GM12865 (cell line): ENCODE data around the gene RGS6.

Experiments
- DNase-seq: peaks from one replicate; pipeline ENCODE4 v3.0.0; 2010; ENCODE audit warnings: low read depth
- H3K4me3 ChIP-seq: 2 replicates; pipeline ENCODE4 v1.5.1; 2011; ENCODE audit warnings: mild to moderate bottlenecking, low read depth, low read length, control low read depth
- TF ChIP-seq, protein P1 (sequence below): IDR thresholded peaks from 2 replicates; pipeline ENCODE4 v1.5.1; 2011; ENCODE audit warnings: low read length, control low read depth, low read depth, inconsistent platforms; ENCODE audit not compliant: insufficient read depth; ENCODE audit errors: missing control alignments

RGS6 gene

GRCh38 chr14:71905031-71905430 is 27.2 kb upstream of the RGS6 start:
- no peak for DNase-seq
- H3K4me3 ChIP-seq = no peak overlapping the region
- TF ChIP-seq, protein P1, sequence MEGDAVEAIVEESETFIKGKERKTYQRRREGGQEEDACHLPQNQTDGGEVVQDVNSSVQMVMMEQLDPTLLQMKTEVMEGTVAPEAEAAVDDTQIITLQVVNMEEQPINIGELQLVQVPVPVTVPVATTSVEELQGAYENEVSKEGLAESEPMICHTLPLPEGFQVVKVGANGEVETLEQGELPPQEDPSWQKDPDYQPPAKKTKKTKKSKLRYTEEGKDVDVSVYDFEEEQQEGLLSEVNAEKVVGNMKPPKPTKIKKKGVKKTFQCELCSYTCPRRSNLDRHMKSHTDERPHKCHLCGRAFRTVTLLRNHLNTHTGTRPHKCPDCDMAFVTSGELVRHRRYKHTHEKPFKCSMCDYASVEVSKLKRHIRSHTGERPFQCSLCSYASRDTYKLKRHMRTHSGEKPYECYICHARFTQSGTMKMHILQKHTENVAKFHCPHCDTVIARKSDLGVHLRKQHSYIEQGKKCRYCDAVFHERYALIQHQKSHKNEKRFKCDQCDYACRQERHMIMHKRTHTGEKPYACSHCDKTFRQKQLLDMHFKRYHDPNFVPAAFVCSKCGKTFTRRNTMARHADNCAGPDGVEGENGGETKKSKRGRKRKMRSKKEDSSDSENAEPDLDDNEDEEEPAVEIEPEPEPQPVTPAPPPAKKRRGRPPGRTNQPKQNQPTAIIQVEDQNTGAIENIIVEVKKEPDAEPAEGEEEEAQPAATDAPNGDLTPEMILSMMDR = no peak

GRCh38 chr14:71905860-71906259 is 26.4 kb upstream of the RGS6 start:
- no peak overlapping the region for H3K4me3 ChIP-seq
- TF ChIP-seq, protein P1 = no peak
- DNase-seq = no peak

GRCh38 chr14:71907793-71908515 is 24.3 kb upstream of the RGS6 start:
- TF ChIP-seq, protein P1 = no peak
- no peak for DNase-seq
- no peak overlapping the region for H3K4me3 ChIP-seq

GRCh38 chr14:71911669-71912068 is 20.6 kb upstream of the RGS6 start:
- TF ChIP-seq, protein P1 = no peak
- no peak for DNase-seq
- H3K4me3 ChIP-seq = no peak overlapping the region

DNA sequence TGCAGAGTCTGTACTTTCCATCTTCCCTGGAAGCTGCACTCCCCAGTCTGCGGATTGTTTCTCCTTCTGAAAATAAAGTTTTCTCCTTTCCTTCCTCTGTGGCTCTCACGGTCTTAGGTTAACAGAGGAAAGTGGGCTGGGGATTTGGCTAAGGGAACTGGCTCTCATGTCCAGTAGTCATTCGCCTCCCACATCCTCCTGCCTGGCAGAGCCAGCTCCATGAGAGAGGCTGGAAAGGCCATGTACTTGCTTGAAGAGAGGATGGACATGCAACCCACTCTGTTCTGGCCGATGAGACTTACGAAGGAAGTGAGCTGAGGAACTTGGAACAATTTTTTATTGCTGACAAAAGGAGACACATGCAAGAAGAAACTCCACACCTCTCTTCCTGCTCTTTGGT is 18.9 kb upstream of the RGS6 start:
- no peak for DNase-seq

GRCh38 chr14:71918955-71919354 is 13.3 kb upstream of the RGS6 start:
- peak; percentile 13 for DNase-seq
- no peak overlapping the region for H3K4me3 ChIP-seq
- TF ChIP-seq, protein P1 = no peak

More for the DNA sequence above, 18.9 kb upstream of the RGS6 start:
- H3K4me3 ChIP-seq = no peak overlapping the region
- TF ChIP-seq, protein P1 = no peak

GRCh38 chr14:71923513-71923912 is 8.7 kb upstream of the RGS6 start:
- no peak overlapping the region for H3K4me3 ChIP-seq
- TF ChIP-seq, protein P1 = no peak
- DNase-seq = no peak
